Measurements from ENCODE around the gene EHMT2.
A peak's percentile ranks its signal among the peaks of the same experiment; 100 is the strongest.

The EHMT2 gene

DNA sequence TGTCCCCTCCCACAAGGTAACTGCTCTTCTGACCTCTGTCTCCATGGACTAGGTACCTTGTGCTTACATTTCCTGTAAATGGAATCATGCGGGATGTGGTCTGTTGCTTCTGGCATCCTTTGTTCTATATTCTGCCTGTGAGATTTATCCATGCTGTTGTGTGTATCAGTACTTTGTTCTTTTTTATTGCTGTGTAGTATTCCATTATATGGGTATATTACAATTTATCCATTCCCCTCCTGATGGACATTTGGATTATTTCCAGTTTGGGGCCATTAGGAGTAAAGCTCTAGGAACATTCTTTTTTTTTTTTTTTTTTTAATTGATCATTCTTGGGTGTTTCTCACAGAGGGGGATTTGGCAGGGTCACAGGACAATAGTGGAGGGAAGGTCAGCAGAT is 33.5 kb upstream of the EHMT2 start:
- TF ChIP-seq, protein P1, sequence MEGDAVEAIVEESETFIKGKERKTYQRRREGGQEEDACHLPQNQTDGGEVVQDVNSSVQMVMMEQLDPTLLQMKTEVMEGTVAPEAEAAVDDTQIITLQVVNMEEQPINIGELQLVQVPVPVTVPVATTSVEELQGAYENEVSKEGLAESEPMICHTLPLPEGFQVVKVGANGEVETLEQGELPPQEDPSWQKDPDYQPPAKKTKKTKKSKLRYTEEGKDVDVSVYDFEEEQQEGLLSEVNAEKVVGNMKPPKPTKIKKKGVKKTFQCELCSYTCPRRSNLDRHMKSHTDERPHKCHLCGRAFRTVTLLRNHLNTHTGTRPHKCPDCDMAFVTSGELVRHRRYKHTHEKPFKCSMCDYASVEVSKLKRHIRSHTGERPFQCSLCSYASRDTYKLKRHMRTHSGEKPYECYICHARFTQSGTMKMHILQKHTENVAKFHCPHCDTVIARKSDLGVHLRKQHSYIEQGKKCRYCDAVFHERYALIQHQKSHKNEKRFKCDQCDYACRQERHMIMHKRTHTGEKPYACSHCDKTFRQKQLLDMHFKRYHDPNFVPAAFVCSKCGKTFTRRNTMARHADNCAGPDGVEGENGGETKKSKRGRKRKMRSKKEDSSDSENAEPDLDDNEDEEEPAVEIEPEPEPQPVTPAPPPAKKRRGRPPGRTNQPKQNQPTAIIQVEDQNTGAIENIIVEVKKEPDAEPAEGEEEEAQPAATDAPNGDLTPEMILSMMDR (IDR thresholded peaks at IDR 0.05; ENCODE audit: unreplicated experiment in 3 of 3), result no peak
- H3K36me3 Mint-ChIP-seq (ENCODE audit: low read depth), result no peaks in the 10 kb centered on the region

DNA sequence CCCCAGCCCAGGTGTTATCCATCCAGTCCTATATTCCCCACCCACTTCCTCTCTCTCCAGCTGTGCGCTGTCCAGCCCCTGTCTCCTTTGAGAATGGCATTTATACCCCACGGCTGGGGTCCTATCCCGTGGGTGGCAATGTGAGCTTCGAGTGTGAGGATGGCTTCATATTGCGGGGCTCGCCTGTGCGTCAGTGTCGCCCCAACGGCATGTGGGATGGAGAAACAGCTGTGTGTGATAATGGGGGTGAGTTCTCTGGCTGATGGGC is 31.1 kb upstream of the EHMT2 start:
- Mint-ChIP-seq H3K36me3 (ENCODE audit: low read depth) (no peaks in the 10 kb centered on the region), H3K27ac (no peak overlapping the region), H3K4me1 (peaks cover 10% of the 10 kb centered on the region), H3K9me3 (no peaks in the 10 kb centered on the region), H3K27me3 (ENCODE audit: low read depth) (peaks cover 6% of the 10 kb centered on the region), H3K4me3 (no peak overlapping the region)
- TF ChIP-seq, protein P1 (IDR thresholded peaks at IDR 0.05; ENCODE audit: unreplicated experiment in 3 of 3), result no peak

More for the DNA sequence above, 33.5 kb upstream of the EHMT2 start:
- no peak overlapping the region for H3K4me3 Mint-ChIP-seq
- peaks cover 10% of the 10 kb centered on the region for H3K4me1 Mint-ChIP-seq
- H3K27ac Mint-ChIP-seq, result no peak overlapping the region
- H3K9me3 Mint-ChIP-seq, result no peaks in the 10 kb centered on the region
- H3K27me3 Mint-ChIP-seq (ENCODE audit: low read depth), result peaks cover 6% of the 10 kb centered on the region

DNA sequence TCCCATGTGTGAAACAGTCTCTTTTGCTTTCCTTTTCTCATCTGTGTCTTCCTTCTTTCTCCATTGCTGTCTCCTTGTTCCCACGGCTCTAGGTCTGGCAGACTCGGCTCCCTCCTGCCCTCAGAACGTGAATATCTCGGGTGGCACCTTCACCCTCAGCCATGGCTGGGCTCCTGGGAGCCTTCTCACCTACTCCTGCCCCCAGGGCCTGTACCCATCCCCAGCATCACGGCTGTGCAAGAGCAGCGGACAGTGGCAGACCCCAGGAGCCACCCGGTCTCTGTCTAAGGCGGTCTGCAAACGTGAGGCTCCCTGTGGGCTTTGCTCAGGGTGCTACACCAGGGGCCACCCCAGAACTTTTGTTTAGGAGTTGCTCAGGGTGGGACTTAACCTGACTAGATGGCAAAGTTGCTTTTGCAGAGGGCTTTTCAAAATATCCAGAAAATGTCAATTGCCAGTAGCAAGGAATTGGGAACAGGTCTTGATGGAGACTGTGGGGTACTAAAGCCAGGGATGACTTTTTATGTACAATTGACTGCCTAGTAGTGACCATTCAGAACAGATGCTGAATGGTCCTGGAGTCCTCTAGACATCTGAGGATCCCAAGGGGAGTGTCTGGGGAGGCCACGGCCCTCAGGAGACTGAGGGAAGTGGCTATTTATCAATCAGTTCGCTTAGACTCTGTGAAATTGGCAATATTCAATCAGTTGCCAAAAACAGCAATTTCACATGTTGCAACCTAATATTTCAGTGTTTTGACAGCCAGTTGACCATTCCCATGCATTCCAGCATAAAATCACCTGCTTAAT is 30.6 kb upstream of the EHMT2 start:
- H3K27me3 Mint-ChIP-seq (ENCODE audit: low read depth), result peaks cover 6% of the 10 kb centered on the region
- peak overlapping the region in 1 of 3 experiments; percentile 51 for H3K27ac Mint-ChIP-seq
- TF ChIP-seq, protein P1 (IDR thresholded peaks at IDR 0.05; ENCODE audit: unreplicated experiment in 3 of 3), result no peak
- no peaks in the 10 kb centered on the region for H3K9me3 Mint-ChIP-seq
- H3K4me1 Mint-ChIP-seq, result peaks cover 10% of the 10 kb centered on the region
- peak overlapping the region in 1 of 3 experiments; percentile 4 for H3K4me3 Mint-ChIP-seq
- H3K36me3 Mint-ChIP-seq (ENCODE audit: low read depth), result no peaks in the 10 kb centered on the region

DNA sequence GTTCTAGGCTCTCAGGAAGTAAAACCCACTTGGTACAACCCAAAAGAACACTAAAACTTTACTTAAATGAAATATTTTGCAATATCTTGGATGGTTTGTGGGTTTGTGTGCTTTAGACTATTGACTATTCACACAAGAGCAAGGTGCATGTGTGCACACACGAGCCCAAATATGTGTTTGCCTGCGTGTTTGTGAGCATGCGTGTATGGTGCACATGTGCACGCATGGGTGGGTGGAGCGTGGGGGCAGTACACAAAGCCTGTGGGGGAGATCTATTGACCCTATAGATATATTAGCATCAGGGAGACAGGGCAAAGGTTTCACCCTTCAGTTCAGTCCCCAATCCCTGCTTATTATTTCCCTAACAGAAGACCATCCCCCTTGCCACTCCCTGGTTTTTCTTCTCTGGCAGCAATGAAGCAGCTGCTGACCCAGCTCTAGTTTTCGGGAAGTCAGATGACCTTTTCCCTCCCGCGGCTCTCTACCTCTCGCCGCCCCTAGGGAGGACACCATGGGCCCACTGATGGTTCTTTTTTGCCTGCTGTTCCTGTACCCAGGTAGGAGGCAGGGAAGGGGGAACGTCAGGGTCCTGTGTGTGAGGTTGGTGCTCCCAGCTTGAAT is 29.9 kb upstream of the EHMT2 start, which contains the start of gene C2:
Gene C2, plus strand, starts transcription at position 476 of the 621 bp plus-strand sequence. Its CDS starts 36 bp downstream, at position 512.
- peak within 1 kb of the TSS in 1 of 3 experiments; percentile 51 for H3K27ac Mint-ChIP-seq
- TF ChIP-seq, protein P1 (IDR thresholded peaks at IDR 0.05; ENCODE audit: unreplicated experiment in 3 of 3), result no peak
- H3K9me3 Mint-ChIP-seq, result no peaks in the 10 kb centered on the region
- H3K4me3 Mint-ChIP-seq, result peak within 1 kb of the TSS in 1 of 3 experiments; percentile 4
- H3K27me3 Mint-ChIP-seq (ENCODE audit: low read depth), result peaks cover 6% of the 10 kb centered on the region
- no peaks in the 10 kb centered on the region for H3K36me3 Mint-ChIP-seq (ENCODE audit: low read depth)
- peaks cover 10% of the 10 kb centered on the region for H3K4me1 Mint-ChIP-seq

DNA sequence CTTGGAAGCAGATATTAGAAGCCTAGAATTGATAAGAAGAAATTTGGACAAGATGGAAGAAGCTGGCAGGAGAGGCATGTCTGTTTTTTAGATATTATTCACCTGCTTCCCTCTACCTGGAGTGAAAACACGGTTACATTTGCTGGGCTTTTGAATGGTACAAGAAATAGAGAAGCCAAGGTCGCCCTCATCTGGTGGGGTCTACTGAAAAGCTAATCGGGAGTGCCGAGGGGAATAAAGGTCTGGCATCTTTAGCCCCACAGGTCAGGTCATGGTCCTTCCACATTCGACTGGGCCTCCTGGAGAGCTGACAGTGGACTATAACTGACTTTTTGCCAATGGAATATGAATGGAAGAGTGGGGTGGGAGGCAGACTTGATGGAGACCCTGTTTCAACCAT is 25.4 kb upstream of the EHMT2 start:
- Mint-ChIP-seq H3K27me3 (ENCODE audit: low read depth) (no peaks in the 10 kb centered on the region), H3K36me3 (ENCODE audit: low read depth) (no peaks in the 10 kb centered on the region), H3K4me3 (no peak overlapping the region), H3K27ac (no peak overlapping the region), H3K9me3 (no peaks in the 10 kb centered on the region), H3K4me1 (peaks cover 4% of the 10 kb centered on the region)
- TF ChIP-seq, protein P1 (IDR thresholded peaks at IDR 0.05; ENCODE audit: unreplicated experiment in 3 of 3), result no peak
